ENCODE data around the gene FOXC2.

DNA sequence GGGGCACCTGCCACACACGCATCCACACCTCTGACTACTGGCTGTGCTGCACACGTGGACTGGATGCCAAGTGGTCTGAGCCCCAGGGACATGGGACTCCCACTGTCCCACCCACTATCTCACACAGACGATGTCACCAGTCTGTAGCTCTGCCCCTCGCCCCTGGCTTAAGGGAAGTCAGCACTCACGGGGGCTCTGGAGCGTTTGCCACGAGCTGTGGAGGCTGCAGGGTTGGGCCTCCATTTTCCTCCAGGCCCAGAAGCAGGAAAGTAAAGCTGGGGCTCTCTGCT, 34.2 kb upstream of the FOXC2 start:
- TF ChIP-seq ZNF384 (IDR thresholded peaks at IDR 0.05) (no peak), FOXM1 (IDR thresholded peaks at IDR 0.05; ENCODE audit: borderline replicate concordance) (no peak), ELF4 (IDR thresholded peaks at IDR 0.05) (no peak), SP1 (IDR thresholded peaks at IDR 0.05) (no peak)

Measured in HEK293T (cell line).